ENCODE measurements around the gene POLR2I.
"Not testable (repeated sequence)": the region's sequence is repeated elsewhere in the genome, so short reads cannot be mapped to it uniquely, and the experiment has no call there.

The POLR2I gene

DNA sequence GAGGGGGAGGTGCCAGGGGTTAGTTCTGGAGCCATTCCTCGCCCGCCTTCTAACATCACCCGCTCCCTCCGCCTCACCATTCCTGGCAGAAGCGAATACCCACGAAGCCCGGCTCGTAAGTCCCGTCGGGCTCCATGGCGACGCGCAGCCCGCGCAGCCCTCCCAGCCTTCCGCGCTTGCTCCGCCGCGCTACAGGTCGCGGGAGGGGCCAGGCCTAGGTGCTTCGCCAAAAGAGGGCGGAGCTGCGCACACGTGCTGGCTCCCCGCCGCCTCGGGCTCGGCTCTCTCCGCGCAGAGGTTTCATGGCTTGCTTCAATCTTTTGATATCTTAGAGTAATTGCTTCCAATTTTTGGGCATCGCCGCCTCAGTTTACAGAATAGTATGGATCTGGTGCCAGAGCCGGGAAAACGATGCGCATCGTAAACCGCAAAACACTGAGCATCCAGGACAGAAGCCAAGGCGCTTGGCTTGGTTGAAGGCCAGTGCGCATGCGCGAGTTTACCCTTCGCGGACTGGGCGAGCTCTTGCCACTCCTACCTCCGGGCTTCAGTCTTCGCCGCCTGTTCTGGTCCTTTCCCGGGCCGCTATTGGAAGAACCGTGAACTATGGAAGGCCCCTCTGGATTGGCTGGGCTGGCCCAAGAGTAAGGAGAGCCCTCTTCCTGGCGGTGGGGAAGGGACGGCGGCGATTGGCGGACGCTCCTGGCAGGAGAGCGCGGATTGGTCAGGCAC is at the start of gene POLR2I:
TSS of gene POLR2I (minus strand) at position 155 of the 732 bp plus-strand sequence. CDS start at position 136, 19 bp downstream.
- peak; percentile 98 for DNase-seq

DNA sequence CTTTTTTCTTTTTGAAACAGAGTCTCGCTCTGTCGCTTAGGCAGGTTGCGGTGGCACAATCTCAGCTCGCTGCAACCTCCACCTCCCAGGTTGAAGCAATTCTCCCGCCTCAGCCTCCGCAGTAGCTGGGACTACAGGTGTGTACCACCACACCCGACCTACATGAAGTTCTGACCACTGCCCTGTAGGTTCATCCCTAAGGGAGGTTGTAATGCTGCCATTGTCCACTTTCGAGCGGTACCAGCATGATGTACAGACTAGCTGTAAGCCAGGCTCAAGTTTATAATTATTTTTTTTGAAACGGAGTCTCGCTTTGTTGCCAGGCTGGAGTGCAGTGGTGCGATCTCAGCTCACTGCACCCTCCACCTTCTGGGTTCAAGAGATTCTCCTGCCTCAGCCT is 49.1 kb upstream of the POLR2I start:
- no peak for DNase-seq

DNA sequence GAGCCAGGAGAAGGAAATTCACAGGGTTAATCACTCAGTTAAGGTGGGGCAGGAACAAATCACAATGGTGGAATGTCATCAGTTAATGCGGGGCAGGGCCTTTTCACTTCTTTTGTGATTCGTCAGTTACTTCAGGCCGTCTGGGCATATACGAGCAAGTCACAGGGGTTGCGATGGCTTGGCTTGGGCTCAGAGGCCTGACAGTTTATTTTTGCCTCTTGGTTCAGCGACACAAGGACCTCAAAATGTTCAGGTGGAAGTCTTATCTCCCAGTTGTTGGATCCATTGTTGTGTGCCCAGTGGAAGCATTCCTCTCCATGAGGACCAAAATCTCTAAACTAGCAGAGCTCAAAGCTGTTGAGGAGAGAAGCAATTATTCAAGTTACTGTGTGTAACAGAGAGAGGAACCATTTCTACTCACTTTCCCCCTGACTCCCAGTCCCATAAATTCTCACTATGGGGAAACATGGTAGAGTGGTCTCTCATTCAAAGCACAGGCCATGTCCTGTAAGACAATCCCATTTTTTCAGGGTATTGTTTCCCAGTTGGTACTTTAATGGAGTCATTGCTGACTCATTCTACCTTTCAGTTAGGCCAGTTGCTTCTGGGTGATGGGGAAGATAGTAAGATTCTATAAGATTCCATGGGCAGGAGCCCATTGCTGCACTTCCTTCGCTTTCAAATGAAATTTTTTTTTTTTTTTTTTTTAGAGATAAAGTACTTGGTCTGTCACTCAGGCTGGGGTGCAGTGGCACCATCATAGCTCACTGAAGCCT is 46.3 kb upstream of the POLR2I start:
- DNase-seq, result no peak

DNA sequence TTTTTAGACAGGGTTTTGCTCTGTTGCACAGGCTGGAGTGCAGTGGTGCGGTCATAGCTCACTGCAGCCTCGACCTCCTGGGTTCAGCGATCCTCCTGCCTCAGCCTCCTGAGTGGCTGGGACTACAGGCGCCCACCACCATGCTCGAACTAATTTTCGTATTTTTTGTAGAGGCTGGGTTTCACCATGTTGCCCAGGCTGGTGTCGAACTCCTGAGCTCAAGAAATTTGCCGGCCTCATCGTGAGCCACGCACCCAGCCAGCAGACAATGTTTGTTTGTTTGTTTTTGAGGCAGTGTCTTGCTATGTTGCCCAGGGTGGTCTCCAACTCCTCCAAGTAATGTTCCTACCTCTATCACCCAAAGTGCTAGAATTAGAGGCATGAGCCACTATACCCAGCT is 38.5 kb upstream of the POLR2I start:
- no peak for DNase-seq

DNA sequence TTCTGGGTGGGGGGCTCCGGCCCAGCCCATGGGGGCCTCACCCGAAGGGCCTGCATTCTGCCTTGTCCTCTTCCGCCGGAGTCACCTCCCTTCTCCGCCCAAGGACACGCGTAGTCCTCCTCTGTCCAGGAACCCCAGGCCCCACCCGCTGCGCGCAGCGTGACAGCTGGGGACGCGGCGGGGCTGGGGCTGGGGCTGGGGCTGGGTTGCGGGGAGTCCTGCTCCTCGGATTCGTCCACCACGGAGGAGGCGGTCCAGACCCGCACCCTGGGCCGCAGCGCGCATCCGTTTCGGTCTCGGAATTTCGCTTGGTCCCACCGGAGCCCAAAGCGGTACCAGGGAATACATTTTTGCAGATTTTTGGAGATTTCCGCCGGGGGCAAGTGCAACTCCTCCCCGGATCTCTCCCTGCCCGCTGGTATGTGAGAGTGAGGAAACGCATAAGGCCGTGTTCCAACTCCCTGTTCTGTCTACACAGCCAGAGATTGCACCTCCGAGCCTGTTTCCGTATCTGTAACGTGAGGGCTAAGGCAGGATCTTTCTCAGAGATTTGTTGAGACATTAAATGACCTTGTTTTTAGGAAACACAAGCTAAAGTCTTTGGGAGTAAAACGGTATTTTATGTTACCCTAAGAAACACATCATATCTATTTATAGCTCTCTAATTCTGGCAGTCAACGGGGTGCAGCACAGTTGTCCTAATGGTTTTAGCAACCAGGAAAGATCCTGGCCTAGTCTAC is 37.8 kb upstream of the POLR2I start, which contains the start of gene COX7A1:
TSS of gene COX7A1 (minus strand) at position 96 of the 740 bp plus-strand sequence. CDS start at position 56, 40 bp downstream.
- no peak for DNase-seq

DNA sequence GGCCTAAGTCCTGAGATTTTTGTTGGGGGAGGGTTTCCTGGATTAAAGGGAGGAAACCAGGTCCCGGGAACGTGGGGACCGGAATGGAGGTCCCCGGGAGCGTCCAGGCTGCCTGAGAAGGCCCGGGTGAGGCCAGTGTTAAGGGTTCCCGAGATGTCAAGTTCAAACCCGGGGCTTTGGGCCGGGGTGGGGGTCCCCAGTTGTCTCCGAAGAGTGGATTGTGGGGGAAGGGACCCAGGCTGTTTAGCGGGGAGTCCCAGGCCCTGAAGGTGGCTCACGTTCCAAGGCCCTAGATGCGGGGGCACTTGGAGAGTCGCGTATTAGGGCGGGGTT is 37.3 kb upstream of the POLR2I start:
- no peak for DNase-seq

DNA sequence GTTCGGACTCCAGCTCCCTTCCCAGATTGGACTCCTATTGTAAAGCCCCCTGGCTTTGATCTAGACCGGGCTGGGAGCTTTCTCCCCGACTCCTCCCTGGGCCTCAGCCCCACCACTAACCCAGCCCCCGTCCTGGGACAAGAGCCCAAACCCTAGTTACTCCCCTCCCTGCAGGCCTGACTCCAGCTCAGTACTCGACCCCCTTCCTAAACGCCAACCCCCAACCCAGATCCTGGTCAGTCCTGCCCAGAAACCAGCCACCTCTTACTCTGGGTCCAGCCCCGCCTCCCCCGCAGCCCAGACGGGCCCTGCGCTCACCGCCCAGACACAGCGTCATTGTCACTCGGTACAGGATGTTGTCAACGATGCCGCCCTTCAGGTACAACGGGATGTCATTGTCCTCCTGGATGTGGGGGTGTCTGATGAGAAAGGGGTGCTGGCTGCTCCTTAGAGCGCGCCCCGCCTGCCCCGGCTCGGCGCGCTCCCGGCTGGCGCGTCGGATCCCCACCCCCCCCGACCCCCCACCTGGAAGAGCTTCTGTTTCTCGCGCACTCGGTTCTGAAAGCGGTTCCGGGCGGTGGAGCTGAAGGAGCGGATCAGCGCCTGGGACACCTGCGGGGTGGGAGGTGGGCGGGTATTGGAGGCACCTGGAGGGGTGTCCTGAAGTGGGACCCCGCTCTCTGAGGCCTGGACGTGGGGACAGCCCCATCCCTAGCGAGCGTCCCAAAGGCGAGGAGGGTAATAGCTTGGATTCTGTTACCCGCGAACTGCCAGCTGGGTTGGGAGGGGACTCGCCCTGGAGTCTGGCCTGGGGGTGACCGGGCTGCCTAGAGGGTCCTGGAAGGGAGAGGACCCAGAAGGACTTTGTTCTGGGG is 36.7 kb upstream of the POLR2I start:
- DNase-seq, result no peak

DNA sequence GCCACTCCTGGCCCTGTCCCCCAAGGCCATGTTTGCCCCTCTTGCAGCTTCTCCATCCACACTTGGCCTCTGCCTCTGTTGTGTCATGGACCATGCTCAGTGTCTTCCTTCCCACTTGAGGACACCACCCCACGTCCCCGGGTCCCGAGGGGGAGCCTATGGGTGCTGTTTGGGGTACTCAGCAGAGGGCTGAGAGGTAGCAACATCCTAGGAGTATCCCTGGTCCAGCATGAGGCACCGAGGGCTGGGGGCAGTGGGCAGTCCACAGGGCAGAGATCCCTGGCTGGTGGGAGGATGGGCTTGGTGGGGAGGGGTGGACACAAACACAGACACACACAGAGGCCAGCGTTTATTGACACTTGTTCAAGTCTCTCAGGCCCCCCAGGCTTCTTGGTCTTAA is 35.9 kb upstream of the POLR2I start:
- DNase-seq, result no peak

DNA sequence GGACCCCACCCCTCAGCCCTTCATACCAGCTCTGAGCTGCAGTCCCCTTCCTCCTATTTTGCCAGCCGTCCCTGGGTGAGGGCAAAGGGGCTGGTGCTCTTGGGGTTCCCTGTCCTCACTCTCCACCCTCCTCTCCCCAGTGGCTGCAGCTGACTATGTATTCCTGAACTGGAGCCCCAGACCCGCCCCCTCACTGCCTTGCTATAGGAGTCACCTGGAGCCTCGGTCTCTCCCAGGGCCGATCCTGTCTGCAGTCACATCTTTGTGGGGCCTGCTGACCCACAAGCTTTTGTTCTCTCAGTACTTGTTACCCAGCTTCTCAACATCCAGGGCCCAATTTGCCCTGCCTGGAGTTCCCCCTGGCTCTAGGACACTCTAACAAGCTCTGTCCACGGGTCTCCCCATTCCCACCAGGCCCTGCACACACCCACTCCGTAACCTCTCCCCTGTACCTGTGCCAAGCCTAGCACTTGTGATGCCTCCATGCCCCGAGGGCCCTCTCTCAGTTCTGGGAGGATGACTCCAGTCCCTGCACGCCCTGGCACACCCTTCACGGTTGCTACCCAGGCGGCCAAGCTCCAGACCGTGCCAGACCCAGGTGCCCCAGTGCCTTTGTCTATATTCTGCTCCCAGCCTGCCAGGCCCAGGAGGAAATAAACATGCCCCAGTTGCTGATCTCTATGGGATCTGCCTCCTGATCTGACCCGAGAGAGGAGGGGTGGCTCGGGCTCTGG is 35.2 kb upstream of the POLR2I start:
- DNase-seq, result no peak

DNA sequence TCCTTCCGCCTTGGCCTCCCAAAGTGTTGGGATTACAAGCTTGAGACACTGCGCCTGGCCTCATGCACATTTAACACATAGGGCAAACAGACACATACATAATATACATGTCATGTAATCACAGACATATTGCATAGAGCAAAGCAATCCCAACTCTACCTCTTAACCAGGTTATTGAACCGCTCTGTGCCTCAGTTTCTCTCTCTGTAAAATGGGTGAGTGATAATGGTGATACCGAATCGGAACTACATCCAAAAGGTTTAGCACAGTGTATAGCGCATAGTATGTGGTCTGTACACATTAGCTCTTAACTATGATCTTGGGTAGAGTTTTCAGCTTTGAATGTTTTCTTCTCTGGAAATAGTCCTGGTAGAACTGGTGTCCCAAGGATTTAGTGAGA is 29.9 kb upstream of the POLR2I start:
- DNase-seq, result no peak

DNA sequence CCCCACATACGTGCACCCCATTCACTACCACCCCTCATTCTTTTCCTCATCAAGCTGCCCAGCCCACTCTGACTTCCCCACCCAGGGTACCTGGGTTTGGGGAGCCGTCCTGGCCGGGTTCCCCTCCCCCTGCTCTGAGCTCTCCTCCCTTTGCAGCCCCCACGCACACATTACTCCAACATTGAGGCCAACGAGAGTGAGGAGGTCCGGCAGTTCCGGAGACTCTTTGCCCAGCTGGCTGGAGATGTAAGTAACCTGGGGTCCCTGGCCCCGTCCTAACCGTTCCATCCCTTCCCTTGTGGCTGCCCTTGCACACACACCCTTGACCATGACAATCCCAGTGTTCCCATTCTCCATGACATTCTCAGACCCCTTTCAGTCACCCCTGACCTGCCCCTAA is 27.8 kb upstream of the POLR2I start:
- DNase-seq, result no peak

DNA sequence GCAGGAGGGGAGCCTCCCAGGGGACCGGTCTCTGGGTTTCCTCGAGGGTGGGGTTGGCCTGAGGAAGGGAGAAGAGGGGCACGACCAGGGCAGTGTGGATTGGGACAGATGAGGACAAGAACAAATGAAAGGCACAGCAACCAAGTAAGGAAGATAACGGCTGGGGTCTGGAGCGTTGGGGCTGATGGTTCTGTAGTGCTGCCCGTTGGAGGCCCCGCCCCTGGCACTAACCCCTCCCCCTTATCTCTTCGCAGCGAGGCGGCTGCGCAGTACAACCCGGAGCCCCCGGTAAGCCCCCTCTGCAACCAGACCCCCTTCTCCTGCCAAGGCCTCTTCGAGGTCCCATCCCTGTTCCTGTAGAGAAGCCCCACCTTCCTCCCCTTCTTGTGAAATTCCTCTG is 27.4 kb upstream of the POLR2I start:
- DNase-seq, result no peak

DNA sequence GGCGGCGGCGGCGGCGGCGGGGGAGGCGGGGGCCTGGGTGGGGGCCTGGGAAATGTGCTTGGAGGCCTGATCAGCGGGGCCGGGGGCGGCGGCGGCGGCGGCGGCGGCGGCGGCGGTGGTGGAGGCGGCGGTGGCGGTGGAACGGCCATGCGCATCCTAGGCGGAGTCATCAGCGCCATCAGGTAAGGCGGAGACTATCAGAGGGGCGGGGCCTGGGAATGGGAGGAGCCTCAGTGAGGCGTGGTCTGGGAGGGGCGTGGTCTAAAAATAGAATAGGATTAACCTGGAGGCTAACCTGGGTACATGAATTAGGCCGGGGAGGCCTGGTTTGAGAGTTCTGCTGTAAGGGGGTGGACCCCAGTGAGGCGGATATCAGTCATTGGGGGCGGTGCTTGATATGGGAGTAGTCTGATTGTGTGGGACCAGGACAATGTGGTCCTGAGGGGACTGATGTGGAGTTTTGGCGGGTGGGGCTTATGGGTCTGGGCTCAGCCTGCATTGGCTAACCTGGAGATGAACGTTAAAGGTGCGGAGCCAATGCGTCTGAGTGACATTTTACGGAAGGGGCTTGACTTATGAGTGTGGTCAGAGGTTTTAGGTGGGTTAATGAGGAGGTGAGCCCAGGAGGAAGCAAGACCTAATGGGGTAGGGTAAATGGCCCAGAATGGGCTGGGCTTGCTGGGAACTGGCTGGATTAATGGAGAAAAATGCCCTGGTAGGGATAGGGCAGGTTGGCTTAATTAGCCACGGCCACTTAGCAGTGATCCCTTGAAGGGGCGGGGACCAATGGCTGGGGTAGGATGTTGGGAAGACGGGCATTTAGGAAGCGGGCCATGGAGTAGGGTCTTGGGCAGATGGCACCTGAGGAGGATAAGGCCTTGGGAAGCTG is 26.6 kb upstream of the POLR2I start:
- DNase-seq, result peak; percentile 63

DNA sequence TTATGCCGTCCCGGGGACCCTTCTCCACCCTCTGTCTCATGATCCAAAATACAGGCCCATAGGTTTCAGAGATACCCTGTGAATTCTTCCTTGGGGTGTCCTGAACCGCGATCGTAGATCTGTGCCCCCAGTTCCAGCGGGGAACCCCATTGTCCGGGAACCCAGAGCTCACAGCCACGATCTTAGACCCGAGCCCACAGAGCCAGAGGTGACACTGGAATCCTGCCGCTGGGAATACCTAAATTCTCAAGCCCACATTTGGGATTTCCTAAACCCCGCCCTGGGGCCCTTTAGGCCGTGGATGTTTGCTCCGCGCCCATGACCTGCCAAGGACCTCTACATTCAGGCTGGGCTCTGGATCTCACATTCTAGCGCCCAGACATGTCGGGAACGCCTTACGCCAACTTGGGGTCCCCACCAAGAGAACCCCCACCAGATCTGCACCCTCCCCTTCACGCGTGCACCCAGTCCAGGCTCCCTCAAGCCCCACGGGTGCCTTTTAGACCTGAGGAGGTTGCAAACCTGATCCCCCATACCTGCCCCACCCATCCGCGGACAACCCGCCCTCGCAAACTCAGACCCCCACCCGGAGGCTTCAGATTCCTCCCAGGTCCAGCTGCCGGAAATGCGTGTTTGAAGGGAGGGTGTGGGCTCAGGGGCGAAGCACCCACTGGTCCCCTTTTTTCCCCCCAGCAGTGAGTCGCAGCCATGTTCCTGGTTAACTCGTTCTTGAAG is 25.8 kb upstream of the POLR2I start:
- peak; percentile 24 for DNase-seq

DNA sequence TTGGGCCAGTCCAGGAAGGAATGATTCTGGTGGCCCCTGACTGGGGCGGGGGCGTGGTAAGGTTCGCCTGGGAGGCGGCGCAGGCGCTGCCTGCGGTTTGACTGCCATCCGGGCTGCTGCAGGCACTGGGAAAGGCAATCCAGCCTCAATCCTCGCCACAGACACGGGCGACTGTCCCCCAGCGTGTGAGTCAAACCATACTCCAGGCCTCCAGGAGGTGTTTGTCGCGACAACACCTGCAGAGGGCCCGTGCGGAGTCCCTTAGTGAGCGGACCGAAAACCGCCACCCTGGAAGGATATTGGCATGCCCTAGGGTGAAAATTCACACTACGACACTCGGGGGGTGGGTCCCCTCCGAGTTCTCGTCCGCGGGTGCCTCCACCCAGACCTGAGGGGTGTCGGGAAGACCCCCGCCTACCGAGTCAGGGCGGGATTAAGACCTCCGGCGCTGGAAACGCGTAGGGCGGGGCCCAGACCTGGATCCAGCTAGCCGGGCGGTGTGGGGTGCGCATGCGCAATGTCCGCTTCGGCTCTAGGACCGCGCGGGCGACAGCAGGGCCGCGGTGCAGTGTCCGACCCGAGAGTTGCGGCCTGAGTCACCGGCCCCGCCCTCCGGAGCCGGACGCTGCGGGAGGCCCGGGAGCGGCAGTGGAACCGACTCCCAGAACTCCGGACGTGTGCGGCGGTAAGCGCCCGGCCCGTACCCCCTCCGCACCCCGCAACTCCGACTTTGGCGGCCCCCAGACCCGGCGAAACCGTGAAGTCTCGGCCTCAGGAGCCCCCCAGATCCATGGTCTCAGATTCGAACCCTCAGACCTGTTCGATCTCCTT is 25.0 kb upstream of the POLR2I start, which contains the start of gene CAPNS1:
TSS of gene CAPNS1 (plus strand) at position 594 of the 831 bp plus-strand sequence. CDS start 946 bp downstream, outside the sequence.
- DNase-seq, result peak; percentile 91

DNA sequence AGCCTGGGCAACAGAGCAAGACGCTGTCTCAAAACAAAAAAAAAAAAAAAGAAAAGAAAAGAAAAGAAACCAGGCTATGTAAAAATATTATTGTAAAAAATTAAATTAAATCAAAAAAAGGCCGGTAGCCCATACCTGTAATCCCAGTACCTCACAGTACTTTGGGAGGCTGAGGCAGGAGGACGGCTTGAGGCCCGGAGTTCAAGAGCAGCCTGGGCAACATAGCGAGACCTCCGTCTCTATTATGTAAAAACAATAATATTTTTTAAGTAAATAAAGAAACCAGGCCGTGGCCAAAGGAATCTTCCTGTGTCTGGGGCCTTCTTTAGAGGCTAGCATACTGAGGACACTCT is 24.4 kb upstream of the POLR2I start:
- DNase-seq, result no peak

DNA sequence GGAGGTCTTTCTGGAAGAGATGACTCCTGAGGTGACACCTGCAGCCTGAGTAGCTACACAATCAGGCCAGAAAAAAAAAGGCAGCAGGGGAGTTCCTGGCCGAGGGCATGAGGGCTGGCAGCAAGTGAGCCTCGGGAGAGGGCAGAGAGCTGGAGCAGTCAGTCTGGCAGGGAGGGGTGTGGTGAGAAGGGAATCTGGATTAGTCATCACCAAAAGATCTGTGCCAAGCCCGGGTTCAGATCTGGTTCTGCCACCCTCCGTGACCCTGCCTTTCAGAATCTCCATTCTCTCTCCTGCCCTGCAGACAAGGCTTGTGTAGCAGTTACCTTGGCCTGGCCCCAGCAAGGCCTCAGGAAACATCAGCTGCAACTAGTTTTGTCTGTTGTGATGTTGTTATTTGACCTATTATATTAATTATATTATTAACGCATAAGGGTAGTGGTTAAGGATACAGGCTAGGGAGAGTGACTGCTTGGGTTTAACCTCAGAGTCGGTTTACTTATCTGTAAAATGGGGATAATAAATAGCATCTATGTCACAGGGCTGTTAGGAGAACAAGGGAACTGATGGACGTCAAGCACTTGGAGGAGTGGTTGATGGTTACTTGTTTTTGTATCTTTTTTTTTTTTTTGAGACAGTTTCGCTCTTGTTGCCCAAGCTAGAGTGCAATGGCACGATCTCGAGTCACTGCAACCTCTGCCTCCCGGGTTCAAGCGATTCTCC is 22.4 kb upstream of the POLR2I start:
- DNase-seq, result peak; percentile 22

DNA sequence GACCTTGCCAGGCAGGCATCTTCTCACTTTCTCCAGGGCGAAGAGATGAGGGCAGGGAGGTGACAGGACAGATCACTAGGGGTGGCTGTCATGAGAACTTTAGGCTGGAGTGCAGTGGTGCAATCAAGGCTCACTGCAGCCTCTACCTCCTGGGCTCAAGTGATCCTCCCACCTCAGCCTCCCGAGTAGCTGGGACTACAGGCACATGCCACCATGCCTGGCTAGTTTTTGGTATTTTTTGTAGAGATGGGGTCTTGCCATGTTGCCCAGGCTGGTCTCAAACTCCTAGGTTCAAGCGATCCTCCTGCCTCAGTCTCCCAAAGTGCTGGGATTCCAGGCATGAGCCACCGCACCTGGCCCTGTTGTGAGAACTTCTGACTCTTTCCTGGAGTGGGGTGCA is 20.2 kb upstream of the POLR2I start:
- DNase-seq, result not testable (repeated sequence)
